HG03196 (cell line): ENCODE measurements around the gene TMPRSS9.
"Not testable (repeated sequence)": the region's sequence is repeated elsewhere in the genome, so short reads cannot be mapped to it uniquely, and the experiment has no call there.

Source experiments
- ATAC-seq: cut with Tn5 transposase; IDR thresholded peaks from one replicate; pipeline ENCODE4 v1.9.1; 2021; ENCODE audit not compliant: unreplicated experiment

TMPRSS9 gene

GRCh38 chr19:2454962-2455850 is 95.1 kb downstream of the TMPRSS9 start:
- no peak for ATAC-seq

- peak; percentile 24 for ATAC-seq
Observed at GRCh38 chr19:2455851-2456570, 95.9 kb downstream of the TMPRSS9 start.

- ATAC-seq = no peak
Observed at GRCh38 chr19:2457394-2458037, 97.5 kb downstream of the TMPRSS9 start.

GRCh38 chr19:2458054-2458453 is 98.0 kb downstream of the TMPRSS9 start:
- ATAC-seq = no peak

GRCh38 chr19:2458776-2459175 is 98.7 kb downstream of the TMPRSS9 start:
- not testable (repeated sequence) for ATAC-seq

GRCh38 chr19:2460245-2460644 is 100.2 kb downstream of the TMPRSS9 start:
- no peak for ATAC-seq

GRCh38 chr19:2461751-2462634 is 101.9 kb downstream of the TMPRSS9 start:
- no peak for ATAC-seq

GRCh38 chr19:2462635-2463421 is 102.8 kb downstream of the TMPRSS9 start:
- no peak for ATAC-seq

GRCh38 chr19:2463694-2464093 is 103.6 kb downstream of the TMPRSS9 start:
- not testable (repeated sequence) for ATAC-seq

GRCh38 chr19:2464389-2464788 is 104.3 kb downstream of the TMPRSS9 start:
- ATAC-seq = no peak

GRCh38 chr19:2468596-2468995 is 108.5 kb downstream of the TMPRSS9 start:
- no peak for ATAC-seq

- no peak for ATAC-seq
Observed at GRCh38 chr19:2469102-2469914, 109.2 kb downstream of the TMPRSS9 start.

GRCh38 chr19:2469915-2470200 is 109.8 kb downstream of the TMPRSS9 start:
- not testable (repeated sequence) for ATAC-seq

GRCh38 chr19:2474232-2475017 is 114.4 kb downstream of the TMPRSS9 start:
- ATAC-seq = peak; percentile 29

- no peak for ATAC-seq
Observed at GRCh38 chr19:2475018-2475701, 115.1 kb downstream of the TMPRSS9 start.
